ENCODE measurements around the gene SLC29A4.

Gene SLC29A4

DNA sequence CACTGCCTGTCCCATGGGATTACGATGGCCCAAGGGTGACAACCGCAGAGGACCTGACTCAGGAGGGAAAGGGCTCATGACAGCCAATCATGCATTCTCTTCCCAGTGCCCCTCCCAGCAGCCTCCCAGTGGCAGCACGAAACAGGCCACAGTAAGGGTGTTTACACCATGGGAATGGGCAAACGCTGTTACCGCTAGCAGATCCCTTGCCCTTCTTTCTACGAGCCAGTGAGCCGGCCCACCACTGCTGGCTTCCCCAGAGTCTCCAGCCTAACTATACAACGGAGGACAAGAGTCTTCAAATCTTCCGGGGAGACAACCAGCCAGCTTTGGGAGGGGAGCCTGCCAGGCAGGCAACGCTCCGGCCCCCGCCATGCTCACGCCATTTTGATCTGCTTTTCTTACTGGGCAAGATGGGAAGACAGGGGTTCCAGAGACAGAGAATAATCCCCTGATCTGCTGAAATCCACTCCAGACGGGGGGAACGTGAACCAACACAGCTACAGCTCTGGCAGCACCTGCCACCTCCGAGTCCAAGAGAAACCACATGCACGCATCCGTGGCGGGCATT, 69.8 kb downstream of the SLC29A4 start:
- no peak for DNase-seq (ENCODE audit: low spot score)

- no peak for DNase-seq (ENCODE audit: low spot score)
Observed at GRCh38 chr7:5354460-5355232, 71.9 kb downstream of the SLC29A4 start.
